H1 (cell line): ENCODE data around the gene NHS. TPM values are rescaled to one million over a fixed set of nuclear protein-coding genes. Genes with fewer than 3 reads are reported as not detected.

ENCODE experiments used
- CTCF ChIA-PET: fragments of 300-600 bp; sonication (Branson Sonifier 250); formaldehyde crosslinking; loops from one replicate; lab custom pipeline; 2021; ENCODE audit not compliant: partially characterized antibody; lab: Charles Lee
- POLR2A ChIA-PET: fragments of 300-600 bp; sonication (Branson Sonifier 250); formaldehyde crosslinking; loops from one replicate; lab custom pipeline; 2021; ENCODE audit warnings: inconsistent platforms; ENCODE audit not compliant: partially characterized antibody; lab: Charles Lee
- DNase-seq, 2 experiments: peaks; one replicate each; pipeline versions ENCODE4 v3.0.0 to v3.0.0-alpha.2; 2010 to 2022; ENCODE audit warnings: low spot score in 2 of 2, low read depth in 1 of 2, mixed read lengths in 1 of 2
- FAIRE-seq: peaks from 2 replicates; lab custom pipeline; 2011; peaks lifted over from hg19 to GRCh38; lab: Jason Lieb, UNC
- H2AFZ ChIP-seq: 2 replicates; pipeline ENCODE4 v1.8.1; 2012; ENCODE audit warnings: low read length, inconsistent platforms
- H2AK5ac ChIP-seq: 2 replicates; pipeline ENCODE4 v1.6.1; 2013; ENCODE audit warnings: low read depth, low read length
- H2BK120ac ChIP-seq: replicated peaks from 2 replicates; pipeline ENCODE3; 2013; ENCODE audit warnings: low read depth, low read length, inconsistent platforms
- H2BK12ac ChIP-seq: 2 replicates; pipeline ENCODE4 v1.6.1; 2013; ENCODE audit warnings: low read depth, low read length
- H2BK15ac ChIP-seq: 2 replicates; pipeline ENCODE4 v1.6.1; 2013; ENCODE audit warnings: low read length
- H2BK20ac ChIP-seq: 2 replicates; pipeline ENCODE4 v1.6.1; 2013; ENCODE audit warnings: low read length
- H2BK5ac ChIP-seq: 2 replicates; pipeline ENCODE4 v1.6.1; 2013; ENCODE audit warnings: low read depth, low read length
- H3K14ac ChIP-seq: 2 replicates; pipeline ENCODE4 v1.6.1; 2013; ENCODE audit warnings: inconsistent platforms; ENCODE audit not compliant: insufficient read length
- H3K18ac ChIP-seq: 2 replicates; pipeline ENCODE4 v1.6.1; 2013; ENCODE audit warnings: low read length; ENCODE audit errors: extremely low read depth
- H3K23ac ChIP-seq: 2 replicates; pipeline ENCODE4 v1.6.1; 2013; ENCODE audit warnings: inconsistent platforms; ENCODE audit not compliant: insufficient read length
- H3K23me2 ChIP-seq: 2 replicates; pipeline ENCODE4 v1.6.1; 2013; ENCODE audit warnings: low read depth, low read length
- H3K27ac ChIP-seq: 2 replicates; pipeline ENCODE4 v1.6.1; 2011; ENCODE audit warnings: low read depth, low read length, inconsistent platforms
- H3K27me3 ChIP-seq, 4 experiments: replicated peaks in 1 of 4; 1 replicate in 1 of 4; 2 replicates in 3 of 4; pipeline versions ENCODE4 v1.6.1 to v1.8.1; 2011 to 2013; ENCODE audit warnings: low read length in 3 of 4, mild to moderate bottlenecking in 3 of 4, inconsistent platforms in 2 of 4, mixed read lengths in 2 of 4, moderate library complexity in 1 of 4; ENCODE audit not compliant: control insufficient read depth in 3 of 4, insufficient read depth in 3 of 4; ENCODE audit errors: extremely low read depth in 1 of 4
- H3K36me3 ChIP-seq, 4 experiments: 2 replicates each; pipeline versions ENCODE4 v1.6.1 to v1.8.1; 2011 to 2013; ENCODE audit warnings: mild to moderate bottlenecking in 4 of 4, low read length in 3 of 4, moderate library complexity in 2 of 4, control low read depth in 1 of 4, inconsistent platforms in 1 of 4; ENCODE audit not compliant: insufficient read depth in 4 of 4, control insufficient read depth in 2 of 4
- H3K4ac ChIP-seq: replicated peaks from 2 replicates; pipeline ENCODE3; 2013; ENCODE audit warnings: low read length, low read depth, mixed read lengths, inconsistent platforms; ENCODE audit not compliant: insufficient read length
- H3K4me1 ChIP-seq, 4 experiments: replicated peaks in 1 of 4; 1 replicate in 1 of 4; 2 replicates in 3 of 4; pipeline versions ENCODE4 v1.6.1 to v1.8.1; 2011 to 2013; ENCODE audit warnings: low read length in 3 of 4, inconsistent platforms in 2 of 4, mixed read lengths in 1 of 4; ENCODE audit not compliant: insufficient read depth in 4 of 4, control insufficient read depth in 3 of 4
- H3K4me2 ChIP-seq, 2 experiments: 2 replicates each; pipeline versions ENCODE4 v1.6.1 to v1.8.1; 2011 to 2013; ENCODE audit warnings: low read depth in 2 of 2, low read length in 2 of 2, control low read depth in 1 of 2, inconsistent platforms in 1 of 2, mild to moderate bottlenecking in 1 of 2; ENCODE audit not compliant: insufficient read depth in 1 of 2
- H3K4me3 ChIP-seq, 4 experiments: fragments of 200-600, 300-600 bp in 1 of 4; sonication (generic), shearing (Covaris generic), sonication (Bioruptor Twin) in 1 of 4; 2 replicates each; pipeline versions ENCODE4 v1.5.1 to v1.8.1; 2011 to 2016; ENCODE audit warnings: low read length in 4 of 4, low read depth in 3 of 4, control low read depth in 2 of 4, inconsistent platforms in 2 of 4, mild to moderate bottlenecking in 2 of 4, mixed read lengths in 1 of 4, moderate library complexity in 1 of 4; ENCODE audit not compliant: insufficient read depth in 2 of 4; ENCODE audit errors: extremely low read depth in 1 of 4
- H3K56ac ChIP-seq: replicated peaks from 2 replicates; pipeline ENCODE3; 2013; ENCODE audit warnings: low read depth, mild to moderate bottlenecking, mixed read lengths, low read length, inconsistent platforms; ENCODE audit not compliant: insufficient read length
- H3K79me1 ChIP-seq: 2 replicates; pipeline ENCODE4 v1.6.1; 2013; ENCODE audit warnings: low read depth, low read length, control low read depth
- H3K79me2 ChIP-seq, 2 experiments: 2 replicates each; pipeline versions ENCODE4 v1.6.1 to v1.8.1; 2012 to 2013; ENCODE audit warnings: low read length in 2 of 2, mild to moderate bottlenecking in 2 of 2, inconsistent platforms in 1 of 2; ENCODE audit not compliant: insufficient read depth in 2 of 2, control insufficient read depth in 1 of 2
- H3K9ac ChIP-seq, 4 experiments: replicated peaks in 1 of 4; 1 replicate in 1 of 4; 2 replicates in 3 of 4; pipeline versions ENCODE4 v1.6.1 to v1.8.1; 2011 to 2013; ENCODE audit warnings: low read depth in 3 of 4, low read length in 3 of 4, control low read depth in 2 of 4, mild to moderate bottlenecking in 2 of 4, moderate library complexity in 2 of 4, inconsistent platforms in 1 of 4; ENCODE audit errors: extremely low read depth in 1 of 4
- H3K9me3 ChIP-seq, 2 experiments: 2 replicates each; pipeline versions ENCODE4 v1.6.1 to v1.8.1; 2012 to 2013; ENCODE audit warnings: mild to moderate bottlenecking in 2 of 2, moderate library complexity in 2 of 2, control low read depth in 1 of 2, inconsistent platforms in 1 of 2, low read depth in 1 of 2, low read length in 1 of 2, mixed read lengths in 1 of 2; ENCODE audit not compliant: insufficient read depth in 2 of 2
- H4K20me1 ChIP-seq, 2 experiments: replicated peaks in 1 of 2; 2 replicates each; pipeline versions ENCODE3 to v1.8.1; 2011 to 2013; ENCODE audit warnings: inconsistent platforms in 2 of 2, low read length in 2 of 2, mild to moderate bottlenecking in 1 of 2; ENCODE audit not compliant: insufficient read depth in 2 of 2, control insufficient read depth in 1 of 2
- H4K5ac ChIP-seq: 2 replicates; pipeline ENCODE4 v1.6.1; 2013; ENCODE audit warnings: low read length, low read depth, mixed read lengths, inconsistent platforms; ENCODE audit not compliant: insufficient read length
- H4K8ac ChIP-seq: 2 replicates; pipeline ENCODE4 v1.8.0; 2013; ENCODE audit warnings: mild to moderate bottlenecking, moderate library complexity, low read length, inconsistent platforms; ENCODE audit not compliant: insufficient read depth; ENCODE audit errors: extremely low read depth
- H4K91ac ChIP-seq: replicated peaks from 2 replicates; pipeline ENCODE3; 2013; ENCODE audit warnings: low read length, mixed read lengths, inconsistent platforms; ENCODE audit not compliant: insufficient read length
- ATF3 ChIP-seq: IDR thresholded peaks from 2 replicates; pipeline ENCODE4 v1.6.1; 2011; ENCODE audit warnings: low read depth, mild to moderate bottlenecking, low read length; ENCODE audit not compliant: insufficient read depth
- CHD2 ChIP-seq: IDR thresholded peaks from 2 replicates; pipeline ENCODE4 v1.6.1; 2012; ENCODE audit warnings: low read length, improper control_type of control experiment
- CREB1 ChIP-seq: IDR thresholded peaks from 2 replicates; pipeline ENCODE4 v1.6.1; 2012; ENCODE audit warnings: inconsistent platforms
- CTBP2 ChIP-seq: IDR thresholded peaks from 2 replicates; pipeline ENCODE4 v1.7.0; 2011; ENCODE audit warnings: borderline replicate concordance, mild to moderate bottlenecking, moderate library complexity, mixed read lengths, low read length; ENCODE audit not compliant: insufficient read depth, insufficient read length
- GTF2F1 ChIP-seq: IDR thresholded peaks from 2 replicates; pipeline ENCODE4 v1.6.1; 2012; ENCODE audit warnings: low read depth, low read length, improper control_type of control experiment, borderline replicate concordance
- KDM4A ChIP-seq: IDR thresholded peaks from one replicate; pipeline ENCODE4 v1.7.1; 2012; ENCODE audit warnings: low read depth, mild to moderate bottlenecking, moderate library complexity, low read length, inconsistent platforms; ENCODE audit not compliant: severe bottlenecking
- MAX ChIP-seq: IDR thresholded peaks from 2 replicates; pipeline ENCODE4 v1.6.1; 2012; ENCODE audit warnings: inconsistent platforms
- PHF8 ChIP-seq: fragments of 200-600 bp; sonication (generic); conservative IDR thresholded peaks from 2 replicates; pipeline ENCODE4 v1.7.1; 2012; ENCODE audit warnings: low read depth, mild to moderate bottlenecking, inconsistent platforms, low read length, moderate library complexity
- WGBS, 2 experiments: shearing (Covaris generic) in 1 of 2; methylation state at CpG; one replicate each; pipeline versions ENCODE4 v1.1.6 to v1.1.7; 2013 to 2015; ENCODE audit warnings: low lambda C conversion rate in 2 of 2, mixed read lengths in 2 of 2, inconsistent platforms in 1 of 2, low coverage in 1 of 2, missing lambda C conversion rate in 1 of 2; ENCODE audit not compliant: insufficient replicate concordance in 2 of 2, insufficient coverage in 1 of 2, insufficient read length in 1 of 2; ENCODE audit errors: extremely low coverage in 1 of 2, missing lambda C conversion rate in 1 of 2; 5-methylcytosine and 5-hydroxymethylcytosine counted together
- polyA plus RNA-seq, 7 experiments: library from polyadenylated mRNA; depleted of rRNA in 3 of 7; stranded (reverse) in 5 of 7; unstranded in 2 of 7; fragments of >200 nt in 5 of 7; fragments of 200-250 nt in 2 of 7; gene quantifications; 1 replicate in 5 of 7; 2 replicates in 1 of 7; 4 replicates in 1 of 7; pipeline versions ENCODE4 v1.2.1 to v1.2.3, GENCODE V29; 2011 to 2013; ENCODE audit warnings: missing spikeins in 2 of 7, mixed read lengths in 2 of 7
- total RNA-seq: library from RNA; stranded (reverse); fragmentation: NEBNext Ultra II Directional; extraction: Animal tissue kit (Norgen Biotek cat#: 25700); gene quantifications from 2 replicates; pipeline ENCODE4 v1.2.1, GENCODE V29; 2021
- TF ChIP-seq, protein P1 (sequence below): IDR thresholded peaks from 2 replicates; pipeline ENCODE4 v1.6.1; 2012; ENCODE audit warnings: inconsistent platforms

Gene NHS
- total and polyA plus RNA-seq, 2 of the 8 experiments (the other 6 are each of a cell fraction or from before 2014, with no cell fraction given), result 2.2 to 6.7 TPM

DNA sequence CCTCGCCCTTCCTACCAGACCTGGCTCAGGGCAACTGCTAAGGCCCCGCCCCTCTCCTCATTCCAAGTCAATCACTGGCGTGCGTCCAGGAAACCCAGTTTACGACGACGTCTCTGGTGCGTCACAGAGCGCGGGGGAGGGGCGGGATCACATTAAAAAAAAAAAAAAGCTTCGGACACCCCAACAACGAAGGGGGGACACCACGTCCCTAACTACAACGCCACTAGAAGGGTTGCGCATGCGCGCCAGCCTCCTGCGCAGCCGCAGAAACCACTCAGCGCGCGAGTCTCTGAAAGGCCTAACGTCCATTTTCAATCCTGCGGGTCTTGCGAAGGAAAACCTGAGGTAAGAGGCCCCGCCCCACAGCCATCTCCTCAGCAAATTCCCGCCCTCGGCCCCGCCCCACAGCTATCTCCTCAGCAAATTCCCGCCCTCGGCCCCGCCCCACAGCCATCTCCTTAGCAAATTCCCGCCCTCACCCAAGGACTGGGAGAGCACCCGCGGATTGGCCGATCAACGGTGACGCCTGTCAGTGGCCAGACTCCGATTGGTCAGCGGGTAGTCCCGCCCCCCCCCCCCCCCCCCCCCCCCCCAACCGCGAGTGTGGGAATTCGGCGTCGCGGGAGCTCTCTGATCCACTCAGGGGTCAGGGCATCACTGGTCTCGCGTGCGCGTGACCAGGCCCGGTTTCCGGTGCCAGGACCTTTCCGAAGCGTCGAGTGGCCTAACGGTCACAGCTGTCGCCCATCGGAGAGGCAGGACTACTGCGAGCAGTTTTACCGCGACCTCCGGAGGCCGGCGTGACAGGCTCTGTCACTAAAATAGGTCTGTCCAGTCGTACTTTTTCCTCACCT is 362.1 kb downstream of the NHS start, which contains the start of gene SCML1:
Gene SCML1, plus strand, starts transcription at position 638 of the 854 bp plus-strand sequence. CDS start 6,694 bp downstream, outside the sequence.
- H2AK5ac ChIP-seq, result no peak within 1 kb of the TSS
- no peak within 1 kb of the TSS for H2BK12ac ChIP-seq
- peak; percentile 87 to 94 for DNase-seq
- H3K27me3 ChIP-seq, result peaks cover 0 to 16% (median 8%) of the 10 kb centered on the region in 4 experiments; a peak in 5 of 7 replicates
- no peak within 1 kb of the TSS for H2AFZ ChIP-seq
- H2BK20ac ChIP-seq, result no peak within 1 kb of the TSS
- H2BK15ac ChIP-seq, result no peak within 1 kb of the TSS
- H2BK120ac ChIP-seq, result no peak within 1 kb of the TSS
- no peak within 1 kb of the TSS; a peak in 1 of 7 replicates for H3K9ac ChIP-seq
- no peak within 1 kb of the TSS for H4K5ac ChIP-seq
- H3K4me3 ChIP-seq, result peak within 1 kb of the TSS; percentile 42 to 66 (median 48)
- no peak within 1 kb of the TSS for H3K23ac ChIP-seq
- H3K9me3 ChIP-seq, result no peaks in the 10 kb centered on the region
- H3K4me2 ChIP-seq, result peak within 1 kb of the TSS; percentile 83 to 96
- peaks cover 0 to 2% of the 10 kb centered on the region in 2 experiments for H4K20me1 ChIP-seq
- H3K23me2 ChIP-seq, result peaks cover 2% of the 10 kb centered on the region; the same call in 1 of the 2 replicates
- 1% methylated on average over 18 of the region's 67 CpGs; no CpG with 5 or more reads in 1 of the 2 experiments for WGBS, 2 experiments
- H3K14ac ChIP-seq, result no peak within 1 kb of the TSS
- H3K79me2 ChIP-seq, result no peaks in the 10 kb centered on the region
- H3K27ac ChIP-seq, result no peak within 1 kb of the TSS; the same call in 1 of the 2 replicates
- no peak within 1 kb of the TSS for H2BK5ac ChIP-seq
- peaks cover 0 to 2% (median 0%) of the 10 kb centered on the region in 4 experiments; a peak in 1 of 7 replicates for H3K4me1 ChIP-seq
- no peak within 1 kb of the TSS for H3K56ac ChIP-seq
- POLR2A ChIA-PET, result interaction anchor here (0.6 kb wide), 2 partner anchors 12 to 37 kb away, joined by 3 to 5 read pairs; no protein-coding TSS in a partner anchor
- no peak within 1 kb of the TSS; the same call in 1 of the 2 replicates for H4K8ac ChIP-seq
- no peaks in the 10 kb centered on the region for H3K36me3 ChIP-seq
- no peak within 1 kb of the TSS for H3K4ac ChIP-seq
- CTCF ChIA-PET, result interaction anchor here (0.6 to 1.0 kb wide), 3 partner anchors 104 to 1218 kb away, joined by 3 to 4 read pairs (median 3); no protein-coding TSS in a partner anchor
- FAIRE-seq, result peak; percentile 71
- H4K91ac ChIP-seq, result no peak within 1 kb of the TSS
- H3K79me1 ChIP-seq, result no peaks in the 10 kb centered on the region
- H3K18ac ChIP-seq, result no peak within 1 kb of the TSS
- peak; percentile 37 for TF ChIP-seq KDM4A
- TF ChIP-seq, protein P1, sequence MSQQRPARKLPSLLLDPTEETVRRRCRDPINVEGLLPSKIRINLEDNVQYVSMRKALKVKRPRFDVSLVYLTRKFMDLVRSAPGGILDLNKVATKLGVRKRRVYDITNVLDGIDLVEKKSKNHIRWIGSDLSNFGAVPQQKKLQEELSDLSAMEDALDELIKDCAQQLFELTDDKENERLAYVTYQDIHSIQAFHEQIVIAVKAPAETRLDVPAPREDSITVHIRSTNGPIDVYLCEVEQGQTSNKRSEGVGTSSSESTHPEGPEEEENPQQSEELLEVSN, result peak; percentile 68
- no peak for TF ChIP-seq ATF3
- TF ChIP-seq PHF8, result 0 out of 2 replicates have a peak, but pooled peaks have one; percentile 1
- no peak for TF ChIP-seq MAX
- peak; percentile 93 for TF ChIP-seq CREB1
- TF ChIP-seq CHD2, result no peak
- no peak for TF ChIP-seq CTBP2
- no peak for TF ChIP-seq GTF2F1
